ENCODE data around the gene MOB3A. TPM values are rescaled to one million over a fixed set of nuclear protein-coding genes. Genes with fewer than 3 reads are reported as not detected.

Gene MOB3A
- total and polyA plus RNA-seq, 11 donors = 7.1 to 32.3 (median 16.7) TPM

- no peak for DNase-seq
- Histone ChIP-seq H3K27me3 (no peaks in the 10 kb centered on the region), H3K9me3 (no peaks in the 10 kb centered on the region), H3K36me3 (peaks cover 0 to 100% (median 94%) of the 10 kb centered on the region in 9 donors), H3K4me1 (peaks cover 0 to 6% (median 2%) of the 10 kb centered on the region in 12 donors), H3K27ac (no peak overlapping the region), H3K4me3 (no peak overlapping the region)
- TF ChIP-seq POLR2A (IDR thresholded peaks at IDR 0.05) (no peak), CTCF (IDR thresholded peaks at IDR 0.05) (no peak)
- no peak for ATAC-seq
- intact Hi-C loops (cut with DNase I) = no loop called here
- 88 to 96% (median 93%) methylated on average over 11 to 15 of the region's 15 CpGs for WGBS, 4 donors
Observed at GRCh38 chr19:2122251-2122650, 26.1 kb upstream of the MOB3A start.

- no peak overlapping the region for H3K4me3 ChIP-seq
- ATAC-seq (no peak), DNase-seq (no peak)
- H3K9me3 ChIP-seq = no peaks in the 10 kb centered on the region
- no peaks in the 10 kb centered on the region for H3K4me1 ChIP-seq
- H3K27ac ChIP-seq = no peak overlapping the region
- WGBS, 4 donors = 90 to 91% (median 91%) methylated on average over 13 to 27 of the region's 27 CpGs
- intact Hi-C loops (cut with DNase I) = no loop called here
- no peaks in the 10 kb centered on the region for H3K27me3 ChIP-seq
- TF ChIP-seq CTCF (IDR thresholded peaks at IDR 0.05) = no peak
- no peak for TF ChIP-seq POLR2A (IDR thresholded peaks at IDR 0.05)
- peaks cover 0 to 100% (median 94%) of the 10 kb centered on the region in 9 donors for H3K36me3 ChIP-seq
Observed at GRCh38 chr19:2121416-2122051, 25.4 kb upstream of the MOB3A start.

GRCh38 chr19:2120821-2121220 lies 24.7 kb upstream of the MOB3A start:
- H3K27ac ChIP-seq = no peak overlapping the region
- no peak for TF ChIP-seq POLR2A (IDR thresholded peaks at IDR 0.05)
- no peak for TF ChIP-seq CTCF (IDR thresholded peaks at IDR 0.05)
- peaks cover 0 to 100% (median 96%) of the 10 kb centered on the region in 9 donors for H3K36me3 ChIP-seq
- no peaks in the 10 kb centered on the region for H3K27me3 ChIP-seq
- DNase-seq = no peak
- H3K4me3 ChIP-seq = no peak overlapping the region
- no peaks in the 10 kb centered on the region for H3K4me1 ChIP-seq
- no peaks in the 10 kb centered on the region for H3K9me3 ChIP-seq
- no peak for ATAC-seq
- intact Hi-C loops (cut with DNase I) = no loop called here
- WGBS, 4 donors = 86 to 97% (median 94%) methylated on average over 5 to 26 of the region's 26 CpGs

- Histone ChIP-seq H3K4me3 (no peak overlapping the region), H3K9me3 (no peaks in the 10 kb centered on the region), H3K27me3 (no peaks in the 10 kb centered on the region), H3K27ac (no peak overlapping the region), H3K4me1 (no peaks in the 10 kb centered on the region), H3K36me3 (peaks cover 0 to 100% (median 99%) of the 10 kb centered on the region in 9 donors)
- intact Hi-C loops (cut with DNase I) = no loop called here
- 87 to 92% (median 91%) methylated on average over 17 to 31 of the region's 31 CpGs for WGBS, 4 donors
- no peak for TF ChIP-seq POLR2A (IDR thresholded peaks at IDR 0.05)
- no peak for TF ChIP-seq CTCF (IDR thresholded peaks at IDR 0.05)
- ATAC-seq (no peak), DNase-seq (no peak)
Observed at GRCh38 chr19:2119921-2120785, 24.0 kb upstream of the MOB3A start.
